SW 1271 (cell line): ENCODE results near the gene C16orf86.
A peak's percentile ranks its signal among the peaks of the same experiment; 100 is the strongest.

Experiments used
- DNase-seq, 2 experiments: peaks; one replicate each; lab custom pipeline; 2025; lab: John Stamatoyannopoulos, UW

C16orf86 gene, protein sequence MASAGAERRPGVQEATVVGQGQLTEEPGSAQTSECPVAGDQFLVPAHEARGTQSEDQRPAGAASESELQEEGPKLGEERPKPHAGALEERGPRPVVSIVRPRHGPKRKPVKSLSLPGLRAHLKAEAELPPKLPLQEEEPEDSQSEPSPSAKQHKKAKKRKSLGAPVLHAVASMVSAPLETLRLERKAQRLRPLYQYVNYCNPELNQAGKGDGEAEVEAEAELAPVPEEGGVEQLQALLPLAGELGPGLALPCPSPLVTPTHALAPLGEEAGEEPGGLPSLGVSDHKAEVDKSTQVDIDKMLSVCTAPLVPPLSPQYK

DNA sequence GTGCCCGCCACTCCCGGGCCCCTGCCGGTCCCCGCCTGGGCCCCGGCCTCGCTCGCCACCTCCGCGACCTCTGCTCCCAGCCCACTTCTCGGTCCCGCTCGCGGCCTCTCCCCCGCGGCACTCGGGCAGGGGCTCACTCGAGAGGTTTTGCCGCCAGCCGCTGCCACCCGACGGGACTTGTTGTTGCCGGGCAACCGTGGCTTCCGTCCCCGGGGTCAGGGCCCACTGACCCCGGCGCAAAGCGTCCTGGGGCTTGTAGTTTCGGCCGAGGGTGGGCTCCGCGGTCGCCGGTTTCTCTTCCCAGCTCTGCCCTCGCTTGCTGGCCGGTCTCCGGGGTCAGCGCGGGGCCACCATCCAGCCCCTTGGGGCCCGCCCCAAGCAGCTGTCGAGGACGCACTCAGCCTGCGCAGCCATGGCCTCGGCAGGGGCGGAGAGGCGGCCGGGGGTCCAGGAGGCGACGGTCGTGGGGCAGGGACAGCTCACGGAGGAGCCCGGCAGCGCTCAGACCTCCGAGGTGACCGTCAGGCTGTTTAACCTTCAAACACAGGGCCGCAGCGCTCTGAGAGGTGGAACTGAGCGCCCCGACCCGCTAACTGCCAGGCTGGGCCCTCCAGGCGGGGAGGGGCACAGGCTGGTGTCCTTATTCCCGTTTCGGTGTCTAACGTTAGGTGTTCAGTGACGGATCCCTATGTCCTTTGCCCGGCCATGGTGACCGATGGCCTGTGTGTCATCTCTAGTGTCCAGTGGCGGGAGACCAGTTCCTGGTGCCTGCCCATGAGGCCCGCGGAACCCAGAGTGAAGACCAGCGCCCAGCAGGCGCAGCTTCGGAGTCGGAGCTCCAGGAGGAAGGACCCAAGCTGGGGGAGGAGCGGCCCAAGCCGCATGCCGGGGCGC lies at the start of gene C16orf86, which contains the start of gene ENKD1:
Gene C16orf86, plus strand, starts transcription at position 256 of the 894 bp plus-strand sequence. Its CDS starts 157 bp downstream, at position 413.
Gene ENKD1, minus strand, starts transcription at position 192 of the 894 bp plus-strand sequence. CDS start 308 bp downstream, outside the sequence.
- peak; percentile 43 to 63 for DNase-seq

DNA sequence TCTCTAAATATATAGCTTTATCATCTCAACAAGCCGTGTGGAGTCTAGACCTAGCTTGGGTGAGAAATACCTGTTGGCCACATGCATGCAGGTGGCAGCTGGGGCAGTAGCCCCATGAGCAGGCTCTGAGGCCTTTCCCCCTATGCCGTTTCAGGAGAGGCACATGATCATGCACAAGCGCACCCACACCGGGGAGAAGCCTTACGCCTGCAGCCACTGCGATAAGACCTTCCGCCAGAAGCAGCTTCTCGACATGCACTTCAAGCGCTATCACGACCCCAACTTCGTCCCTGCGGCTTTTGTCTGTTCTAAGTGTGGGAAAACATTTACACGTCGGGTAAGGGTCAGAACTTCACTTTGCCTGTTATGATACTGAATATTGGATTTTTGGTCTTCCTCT lies 38.4 kb upstream of the C16orf86 start:
- no peak for DNase-seq

DNA sequence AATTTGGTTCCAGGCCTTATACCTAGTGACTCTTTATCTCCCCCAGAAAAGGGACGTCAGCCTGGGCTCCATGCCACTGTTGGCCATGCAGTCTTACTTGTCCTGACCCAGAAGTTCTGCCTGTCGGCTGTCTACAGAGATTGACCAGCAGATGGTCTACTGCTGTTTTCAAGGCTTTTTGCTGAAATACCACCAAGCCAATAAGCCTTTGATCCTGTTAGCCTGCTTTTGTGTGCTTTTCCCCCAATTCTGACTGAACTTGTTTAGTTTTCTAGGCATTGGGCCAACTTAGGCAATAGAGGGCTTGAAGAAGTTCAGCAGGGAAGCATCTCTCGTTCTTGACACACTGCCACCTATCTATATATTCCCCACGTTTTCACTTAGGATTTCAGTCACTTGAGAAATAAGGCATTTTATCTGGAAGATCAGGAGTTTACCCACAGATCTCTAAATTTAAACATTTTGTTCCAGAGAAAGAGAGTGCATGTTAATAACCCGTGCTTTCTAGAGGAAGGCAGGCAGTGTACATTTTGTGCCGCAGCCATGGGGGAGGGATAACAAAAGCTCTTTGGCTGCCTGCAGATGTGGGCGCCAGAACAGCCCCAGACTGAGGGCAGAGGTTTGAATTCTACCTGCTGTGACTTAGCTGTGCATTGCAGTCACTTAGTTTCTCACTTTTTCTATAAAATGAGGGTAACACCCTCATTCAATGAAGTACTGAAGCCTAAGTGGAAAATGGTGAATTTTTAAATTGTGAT lies 34.0 kb upstream of the C16orf86 start:
- no peak for DNase-seq

DNA sequence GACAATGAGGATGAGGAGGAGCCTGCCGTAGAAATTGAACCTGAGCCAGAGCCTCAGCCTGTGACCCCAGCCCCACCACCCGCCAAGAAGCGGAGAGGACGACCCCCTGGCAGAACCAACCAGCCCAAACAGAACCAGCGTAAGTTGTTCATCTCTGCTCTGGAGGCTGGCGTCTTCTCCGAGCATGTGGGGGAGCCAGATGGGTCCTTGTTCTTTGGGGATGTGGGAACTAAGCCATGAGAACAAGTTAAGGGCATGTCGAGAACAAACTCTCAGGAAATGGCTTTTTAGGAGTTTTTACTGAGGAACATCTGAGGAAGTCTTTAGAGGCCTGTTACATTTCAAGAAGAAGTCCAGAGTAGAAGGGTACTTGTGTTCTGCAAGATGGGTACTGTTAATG lies 29.9 kb upstream of the C16orf86 start:
- no peak for DNase-seq

DNA sequence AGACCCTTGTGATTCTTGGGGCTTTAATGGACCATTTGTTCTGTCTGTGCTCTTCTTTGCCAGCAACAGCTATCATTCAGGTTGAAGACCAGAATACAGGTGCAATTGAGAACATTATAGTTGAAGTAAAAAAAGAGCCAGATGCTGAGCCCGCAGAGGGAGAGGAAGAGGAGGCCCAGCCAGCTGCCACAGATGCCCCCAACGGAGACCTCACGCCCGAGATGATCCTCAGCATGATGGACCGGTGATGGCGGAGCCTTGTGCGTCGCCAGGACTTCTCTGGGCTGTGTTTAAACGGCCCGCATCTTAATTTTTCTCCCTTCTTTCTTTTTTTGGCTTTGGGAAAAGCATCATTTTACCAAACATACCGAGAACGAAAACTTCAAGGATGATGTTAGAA lies 29.0 kb upstream of the C16orf86 start:
- DNase-seq = no peak

DNA sequence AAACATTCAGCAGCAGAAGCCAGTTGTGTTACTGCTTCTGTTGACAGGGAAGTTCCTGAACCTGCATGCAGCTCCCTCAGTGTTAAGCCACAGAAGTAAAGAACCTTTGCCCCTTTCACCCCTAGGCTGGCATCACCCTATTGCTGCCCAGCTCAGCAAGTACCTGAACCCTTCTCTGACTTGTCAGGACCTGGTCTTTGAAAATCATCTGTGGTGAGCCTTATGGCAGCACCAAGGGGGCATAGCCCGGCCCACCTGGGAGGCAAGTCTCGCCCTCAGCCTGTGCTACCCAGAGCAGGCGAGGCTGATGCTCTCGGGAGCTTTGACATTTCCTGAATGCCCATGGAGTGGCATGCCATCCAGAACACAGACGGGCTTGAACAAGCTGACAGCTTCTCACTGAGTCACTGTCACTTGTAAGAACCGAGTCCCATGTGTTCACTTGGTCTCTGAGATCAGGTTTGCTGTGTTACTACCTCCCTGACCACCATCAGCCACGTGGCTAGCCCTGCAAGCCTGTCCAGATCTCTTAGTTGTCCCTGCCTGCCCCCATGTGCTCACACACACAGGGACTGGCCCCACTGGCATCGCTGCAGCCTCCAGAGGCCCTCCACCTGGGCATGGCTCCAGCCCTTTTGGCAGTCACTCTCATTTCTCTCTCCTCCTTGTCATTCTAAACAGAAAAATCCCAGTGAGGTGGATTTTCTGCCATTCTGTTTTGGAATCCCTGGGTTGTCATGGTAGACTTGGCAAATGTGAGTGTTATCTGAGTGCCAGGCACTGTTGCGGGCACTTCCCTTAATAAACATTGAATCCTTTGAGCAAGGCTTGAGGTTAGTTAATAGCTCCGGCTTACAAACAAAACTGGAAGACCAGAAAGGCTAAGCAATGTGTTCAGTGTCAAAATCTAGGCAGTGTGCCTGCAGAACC lies 24.6 kb upstream of the C16orf86 start:
- DNase-seq = no peak

DNA sequence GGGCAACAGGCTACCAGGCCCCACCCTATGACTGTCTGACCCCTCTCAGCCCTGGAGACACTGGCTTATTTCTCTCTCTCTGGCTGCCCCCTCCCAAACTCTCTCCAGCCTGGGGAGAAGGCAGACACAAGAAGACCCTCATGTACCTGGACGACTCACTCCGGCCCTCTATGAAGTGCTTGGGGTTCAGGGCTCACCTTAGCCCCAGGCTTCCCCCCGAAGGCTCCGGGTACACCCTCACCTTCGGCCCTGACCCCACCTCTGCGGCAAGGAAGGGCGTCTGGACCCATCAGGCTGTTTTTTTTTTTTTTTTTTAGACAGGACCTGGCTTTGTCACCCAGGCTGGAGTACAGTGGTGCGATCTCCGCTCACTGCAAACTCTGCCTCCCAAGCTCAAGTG lies 22.6 kb upstream of the C16orf86 start:
- DNase-seq = no peak

DNA sequence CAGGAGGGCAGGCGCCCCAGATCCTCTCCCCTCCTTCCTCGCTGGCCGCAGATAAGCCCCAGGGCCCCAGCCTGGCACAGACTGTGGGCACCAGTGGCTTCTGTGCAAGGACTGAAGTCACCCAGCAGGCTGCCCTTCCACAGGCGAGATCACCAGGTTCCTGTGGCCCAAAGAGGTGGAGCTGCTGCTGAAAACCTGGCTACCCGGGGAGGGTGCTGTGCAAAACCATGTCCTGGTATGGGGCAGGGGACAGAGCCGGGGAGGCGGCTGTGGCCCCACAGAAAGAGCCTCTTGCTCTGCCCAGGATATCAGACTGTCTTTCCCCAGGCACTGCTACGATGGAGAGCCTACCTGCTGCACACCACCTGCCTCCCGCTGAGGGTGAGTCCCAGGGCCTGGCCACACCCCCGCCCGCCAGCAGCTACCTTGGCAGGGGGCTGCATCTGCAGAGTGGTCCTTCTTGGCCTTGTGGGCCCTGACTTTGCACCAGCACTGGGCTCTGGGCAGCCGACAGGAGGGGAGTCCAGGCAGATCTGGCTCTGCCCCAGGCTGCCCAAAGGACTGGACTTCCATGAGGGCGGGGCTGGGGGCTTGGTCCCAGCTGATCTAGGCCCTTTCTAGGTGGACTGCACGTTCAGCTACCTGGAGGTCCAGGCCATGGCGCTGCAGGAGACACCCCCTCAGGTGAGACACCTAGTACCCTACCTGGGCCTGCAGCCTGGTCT lies 21.1 kb upstream of the C16orf86 start:
- no peak for DNase-seq

DNA sequence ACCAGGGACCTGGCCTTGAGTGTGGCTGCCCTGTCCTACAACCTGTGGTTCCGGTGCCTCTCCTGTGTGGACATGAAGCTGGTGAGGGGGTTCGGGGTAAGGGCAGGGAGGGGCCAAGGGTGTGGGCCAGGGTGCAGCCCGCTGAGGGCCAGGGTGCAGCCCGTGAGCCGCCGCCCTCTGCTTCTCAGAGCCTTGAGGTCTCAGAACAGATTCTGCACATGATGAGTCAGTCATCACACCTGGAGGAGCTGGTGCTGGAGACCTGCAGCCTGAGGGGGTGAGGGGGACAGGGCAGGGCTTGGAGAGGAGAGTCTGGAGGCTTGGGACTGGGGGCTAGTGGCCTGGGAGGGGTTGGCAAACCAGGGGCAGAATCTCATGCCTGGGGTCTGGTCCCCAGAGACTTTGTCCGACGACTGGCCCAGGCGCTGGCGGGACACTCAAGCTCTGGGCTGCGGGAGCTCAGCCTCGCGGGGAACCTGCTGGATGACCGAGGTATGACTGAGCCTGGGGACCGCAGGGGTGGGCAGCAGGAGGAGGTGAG lies 19.4 kb upstream of the C16orf86 start:
- no peak for DNase-seq

DNA sequence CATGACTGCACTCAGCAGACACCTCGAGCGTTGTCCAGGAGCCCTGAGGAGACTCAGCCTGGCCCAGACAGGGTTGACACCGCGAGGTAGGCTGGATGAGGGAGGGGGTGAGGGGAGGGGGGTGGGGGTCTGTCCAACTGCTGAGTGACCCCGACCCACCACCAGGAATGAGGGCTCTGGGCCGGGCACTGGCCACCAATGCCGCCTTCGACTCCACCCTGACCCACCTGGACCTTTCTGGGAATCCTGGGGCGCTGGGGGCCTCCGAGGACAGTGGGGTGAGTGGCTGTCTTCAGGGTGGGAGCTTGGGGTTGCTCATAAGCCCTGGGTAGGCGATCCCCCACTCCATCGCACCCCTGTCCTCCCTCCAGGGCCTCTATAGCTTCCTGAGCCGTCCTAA lies 18.9 kb upstream of the C16orf86 start:
- DNase-seq = no peak

DNA sequence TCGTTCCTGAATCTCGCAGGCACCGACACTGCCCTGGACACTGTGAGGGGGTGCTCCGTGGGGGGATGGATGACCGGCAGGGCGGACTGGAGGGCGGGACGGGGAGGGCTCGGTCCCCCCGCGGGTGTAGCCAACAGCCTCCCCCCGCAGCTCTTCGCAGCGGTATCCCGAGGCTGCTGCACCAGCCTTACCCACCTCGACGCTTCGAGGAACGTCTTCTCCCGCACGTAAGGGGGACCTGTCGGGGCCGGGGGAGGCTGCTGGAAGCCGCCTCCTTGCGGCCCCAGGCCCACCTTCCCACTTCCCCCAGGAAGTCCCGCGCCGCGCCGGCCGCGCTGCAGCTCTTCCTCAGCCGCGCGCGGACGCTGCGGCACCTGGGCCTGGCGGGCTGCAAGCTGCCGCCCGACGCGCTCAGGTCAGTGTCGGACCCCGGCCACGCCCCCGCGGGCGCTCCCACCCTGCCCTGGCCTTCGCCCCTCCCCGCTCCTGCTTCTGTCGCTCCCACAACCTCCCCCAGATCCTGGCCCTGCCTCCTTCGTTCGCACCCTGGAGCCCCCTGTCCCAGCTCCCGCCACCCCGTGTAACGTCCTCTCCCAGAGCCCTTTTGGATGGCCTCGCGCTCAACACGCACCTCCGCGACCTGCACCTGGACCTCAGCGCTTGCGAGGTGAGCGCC lies 18.4 kb upstream of the C16orf86 start:
- DNase-seq = no peak

DNA sequence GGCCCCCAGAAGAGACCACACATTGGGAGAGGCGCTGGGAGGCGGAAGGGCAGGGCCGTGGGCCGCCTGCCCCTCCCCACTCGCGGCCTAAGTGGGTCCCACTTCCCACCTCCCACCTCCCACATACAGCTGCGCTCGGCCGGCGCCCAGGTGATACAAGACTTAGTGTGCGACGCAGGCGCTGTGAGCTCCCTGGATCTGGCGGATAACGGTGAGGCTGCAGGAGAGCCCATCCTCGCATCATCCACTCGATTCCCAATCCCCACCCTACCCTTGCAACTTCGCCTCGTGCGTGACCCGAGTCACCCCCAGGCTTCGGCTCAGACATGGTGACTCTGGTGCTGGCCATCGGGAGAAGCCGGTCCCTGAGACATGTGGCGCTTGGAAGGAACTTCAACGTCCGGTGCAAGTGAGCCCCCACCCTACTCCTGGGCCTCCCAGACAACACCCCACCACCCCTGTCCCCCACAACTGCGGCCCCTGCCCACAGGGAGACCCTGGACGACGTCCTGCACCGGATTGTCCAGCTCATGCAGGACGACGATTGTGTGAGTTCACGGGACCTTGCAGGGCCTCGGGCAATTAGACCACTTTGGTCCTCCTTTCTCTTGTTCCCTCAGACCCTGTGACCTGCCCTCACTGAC lies 17.7 kb upstream of the C16orf86 start:
- no peak for DNase-seq

DNA sequence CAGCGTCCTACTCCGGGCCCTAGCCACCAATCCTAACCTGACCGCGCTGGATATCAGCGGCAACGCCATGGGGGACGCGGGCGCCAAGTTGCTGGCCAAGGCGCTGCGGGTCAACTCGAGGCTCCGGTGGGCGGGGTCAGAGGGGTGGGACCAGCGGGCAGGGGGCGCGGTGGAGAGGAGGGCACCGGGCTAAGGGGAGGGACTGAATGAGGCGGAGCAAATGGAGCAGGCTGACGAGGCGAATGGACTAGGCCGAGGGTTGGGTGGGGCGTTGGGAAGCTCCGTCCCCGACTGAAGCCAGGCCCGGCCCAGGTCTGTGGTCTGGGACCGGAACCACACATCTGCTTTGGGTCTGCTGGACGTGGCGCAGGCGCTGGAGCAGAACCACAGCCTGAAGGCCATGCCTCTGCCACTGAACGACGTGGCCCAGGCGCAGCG lies 17.1 kb upstream of the C16orf86 start:
- no peak for DNase-seq

DNA sequence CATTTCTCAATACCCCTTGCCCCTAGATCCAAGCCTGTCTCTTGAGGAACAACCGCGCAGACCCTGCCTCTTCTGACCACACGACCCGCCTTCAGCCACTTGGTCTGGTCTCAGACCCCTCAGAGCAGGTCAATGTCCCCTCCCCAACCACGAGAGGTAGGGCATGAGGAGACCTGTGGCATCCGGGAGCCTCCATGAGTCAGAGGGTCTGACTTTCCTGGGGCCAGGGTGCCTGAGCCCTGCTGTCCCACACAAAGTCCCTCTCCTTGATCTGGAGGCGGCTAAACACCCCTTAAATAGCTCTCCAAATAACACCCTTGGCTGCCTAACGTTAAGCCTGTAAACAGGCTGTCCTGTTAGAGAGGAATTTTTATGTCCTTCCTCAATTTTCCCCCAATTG lies 16.6 kb upstream of the C16orf86 start:
- DNase-seq = no peak

DNA sequence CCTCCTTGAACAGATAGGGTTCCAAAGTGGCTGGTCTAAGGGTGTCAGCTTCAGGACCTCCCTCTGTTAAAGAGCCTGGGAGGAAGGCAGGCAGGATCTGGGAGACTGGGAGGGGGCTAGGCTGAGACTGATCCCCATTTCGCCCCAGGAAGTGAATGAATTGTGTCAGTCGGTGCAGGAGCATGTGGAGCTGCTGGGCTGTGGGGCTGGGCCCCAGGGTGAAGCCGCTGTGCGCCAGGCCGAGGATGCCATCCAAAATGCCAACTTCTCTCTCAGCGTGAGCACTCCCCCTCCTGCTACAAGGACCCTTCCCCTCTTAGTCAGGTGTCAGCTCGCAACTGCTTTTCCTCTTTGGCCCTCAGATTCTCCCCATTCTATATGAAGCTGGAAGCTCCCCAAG lies 15.6 kb upstream of the C16orf86 start:
- no peak for DNase-seq

DNA sequence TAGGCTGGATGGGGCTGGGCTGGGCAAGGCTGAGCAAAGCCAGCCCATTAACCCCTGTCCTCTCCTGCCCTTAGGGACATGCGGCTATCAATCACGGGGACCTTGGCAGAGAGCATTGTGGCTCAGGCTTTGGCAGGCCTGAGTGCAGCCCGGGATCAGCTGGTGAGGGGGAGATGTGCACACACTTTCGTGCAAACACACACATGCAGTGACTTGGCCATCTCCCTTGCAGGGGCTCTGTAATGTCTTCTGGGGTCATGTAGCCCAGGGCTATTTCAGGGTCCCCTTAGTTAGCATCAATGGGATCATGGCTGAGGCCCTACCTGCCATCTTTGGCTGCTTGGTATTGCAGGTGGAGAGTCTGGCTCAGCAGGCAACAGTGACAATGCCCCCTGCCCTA lies 14.8 kb upstream of the C16orf86 start:
- DNase-seq = no peak

DNA sequence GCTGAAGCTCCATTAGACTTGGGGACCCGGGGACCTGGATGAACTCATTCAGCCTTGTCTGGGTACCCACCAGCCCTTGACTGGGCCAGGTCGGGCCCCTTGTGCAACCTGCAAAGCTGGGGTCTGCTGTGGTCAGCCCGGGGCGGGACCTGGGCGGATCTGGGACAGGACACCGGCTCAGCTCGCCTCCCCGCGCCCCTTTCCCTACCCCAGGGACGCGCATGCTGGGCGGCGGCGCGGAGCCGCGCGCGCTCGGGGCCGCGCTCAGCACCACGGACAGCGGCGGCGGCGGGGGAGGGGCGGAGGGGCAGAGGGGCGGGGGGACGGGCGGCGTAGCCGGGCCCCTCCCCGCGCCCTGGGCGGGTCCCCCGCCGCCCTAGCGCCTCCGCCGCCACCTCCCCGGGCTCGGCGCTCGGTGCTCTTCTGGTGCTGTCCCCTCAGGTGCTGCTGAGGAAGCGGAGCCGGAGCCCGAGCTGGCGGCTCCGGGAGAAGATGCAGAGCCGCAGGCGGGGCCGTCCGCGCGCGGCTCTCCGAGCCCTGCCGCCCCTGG lies 14.0 kb upstream of the C16orf86 start:
- no peak for DNase-seq

DNA sequence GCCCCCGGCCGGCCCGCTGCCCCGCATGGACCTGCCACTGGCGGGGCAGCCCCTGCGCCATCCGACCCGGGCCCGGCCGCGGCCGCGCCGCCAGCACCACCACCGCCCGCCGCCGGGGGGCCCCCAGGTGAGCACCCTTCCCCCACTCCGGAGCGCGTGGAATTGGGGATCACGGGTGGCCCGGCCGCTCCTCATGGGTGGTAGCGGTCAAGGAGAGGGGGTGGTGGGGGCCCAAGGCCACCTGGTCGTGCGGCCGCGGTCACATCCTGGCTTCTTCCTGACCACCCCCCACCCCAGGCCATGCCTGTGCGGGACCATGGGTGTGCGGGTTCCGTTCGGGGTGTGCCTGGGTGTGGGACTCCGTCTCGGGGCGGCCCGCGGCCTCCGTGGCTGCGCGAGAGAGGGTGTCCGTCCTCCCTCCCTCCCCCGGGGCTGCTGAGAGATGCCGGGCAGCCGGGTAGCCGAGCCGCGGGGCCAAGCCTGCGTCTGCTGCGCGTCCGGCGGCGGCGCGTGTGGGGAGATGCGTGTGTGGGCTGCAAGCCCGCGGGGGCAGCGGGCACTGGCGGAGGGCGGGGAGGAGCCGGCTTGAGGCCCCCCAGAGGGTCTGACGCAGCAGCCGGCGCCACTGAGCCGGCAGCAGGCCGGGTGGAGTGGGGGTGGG lies 13.4 kb upstream of the C16orf86 start:
- no peak for DNase-seq
